Keratinocyte (primary cell): ENCODE data around the gene RNF8. TPM values are rescaled to one million over a fixed set of nuclear protein-coding genes. Genes with fewer than 3 reads are reported as not detected.
"Not testable (repeated sequence)": the region's sequence is repeated elsewhere in the genome, so short reads cannot be mapped to it uniquely, and the experiment has no call there.

Source experiments
- DNase-seq: peaks from one replicate; pipeline ENCODE4 v3.0.0-alpha.2; 2011; ENCODE audit warnings: low read depth, missing footprints, low spot score
- FAIRE-seq: peaks from 2 replicates; lab custom pipeline; 2011; peaks lifted over from hg19 to GRCh38; lab: Jason Lieb, UNC
- H2AFZ ChIP-seq: 2 replicates; pipeline ENCODE4 v1.6.0; 2012; ENCODE audit warnings: low read length, control low read depth, inconsistent platforms; ENCODE audit not compliant: control insufficient read depth
- H3K27ac ChIP-seq: 2 replicates; pipeline ENCODE4 v1.5.1; 2011; ENCODE audit warnings: low read length; ENCODE audit not compliant: control insufficient read depth, insufficient read depth
- H3K27me3 ChIP-seq: 3 replicates; pipeline ENCODE4 v1.6.0; 2011; ENCODE audit warnings: low read length; ENCODE audit not compliant: control insufficient read depth, insufficient read depth; ENCODE audit errors: extremely low read depth
- H3K36me3 ChIP-seq, 2 experiments: 2 replicates in 1 of 2; 3 replicates in 1 of 2; pipeline ENCODE4 v1.5.1; 2011; ENCODE audit warnings: low read length in 2 of 2, mild to moderate bottlenecking in 1 of 2; ENCODE audit not compliant: control insufficient read depth in 2 of 2, insufficient read depth in 2 of 2; ENCODE audit errors: extremely low read depth in 1 of 2
- H3K4me1 ChIP-seq: 3 replicates; pipeline ENCODE4 v1.5.1; 2011; ENCODE audit warnings: low read length; ENCODE audit not compliant: control insufficient read depth, insufficient read depth; ENCODE audit errors: extremely low read depth
- H3K4me2 ChIP-seq: 3 replicates; pipeline ENCODE4 v1.6.0; 2011; ENCODE audit warnings: low read depth, low read length; ENCODE audit not compliant: control insufficient read depth, insufficient read depth; ENCODE audit errors: extremely low read depth
- H3K4me3 ChIP-seq, 3 experiments: fragments of 200-600 bp in 1 of 3; sonication (generic) in 1 of 3; 2 replicates in 2 of 3; 3 replicates in 1 of 3; pipeline ENCODE4 v1.5.1; 2011 to 2016; ENCODE audit warnings: low read length in 3 of 3, mild to moderate bottlenecking in 3 of 3, control low read depth in 2 of 3, inconsistent platforms in 1 of 3, low read depth in 1 of 3, mixed read lengths in 1 of 3, mixed run types in 1 of 3, moderate library complexity in 1 of 3; ENCODE audit not compliant: control insufficient read depth in 2 of 3, insufficient read depth in 2 of 3; ENCODE audit errors: extremely low read depth in 1 of 3
- H3K79me2 ChIP-seq: 2 replicates; pipeline ENCODE4 v1.6.0; 2012; ENCODE audit warnings: low read length; ENCODE audit not compliant: control insufficient read depth, insufficient read depth
- H3K9ac ChIP-seq: 3 replicates; pipeline ENCODE4 v1.6.0; 2011; ENCODE audit warnings: low read length; ENCODE audit not compliant: control insufficient read depth, insufficient read depth; ENCODE audit errors: extremely low read depth
- H3K9me1 ChIP-seq: 3 replicates; pipeline ENCODE4 v1.6.0; 2011; ENCODE audit warnings: low read length; ENCODE audit not compliant: control insufficient read depth, insufficient read depth; ENCODE audit errors: extremely low read depth
- H3K9me3 ChIP-seq: 2 replicates; pipeline ENCODE4 v1.5.1; 2012; ENCODE audit warnings: low read depth, low read length; ENCODE audit not compliant: control insufficient read depth
- H4K20me1 ChIP-seq: 3 replicates; pipeline ENCODE4 v1.6.0; 2011; ENCODE audit warnings: low read length; ENCODE audit not compliant: control insufficient read depth, insufficient read depth; ENCODE audit errors: extremely low read depth
- CTCF ChIP-seq, 3 experiments: IDR thresholded peaks in 1 of 3; conservative IDR thresholded peaks in 1 of 3; optimal IDR thresholded peaks in 1 of 3; 2 replicates in 2 of 3; 3 replicates in 1 of 3; pipeline versions ENCODE3 to v1.5.1; 2011; ENCODE audit warnings: low read length in 3 of 3, mild to moderate bottlenecking in 3 of 3, moderate library complexity in 2 of 3, control low read depth in 1 of 3, inconsistent platforms in 1 of 3; ENCODE audit not compliant: insufficient read depth in 2 of 3; ENCODE audit errors: extremely low read depth in 1 of 3
- EZH2 ChIP-seq: IDR thresholded peaks from one replicate; pipeline ENCODE4 v1.6.1; 2012; ENCODE audit warnings: inconsistent platforms, mild to moderate bottlenecking, low read length, moderate library complexity
- dilution Hi-C: fragments of 300-500 bp; cut with MboI; formaldehyde crosslinking; loops from one replicate; pipeline ENCODE4 v1.7.0; 2020; ENCODE audit warnings: low sequenced_read_pairs; ENCODE audit not compliant: extremely low pct_ligation_motif_present
- polyA plus RNA-seq, 5 experiments: library from polyadenylated mRNA; depleted of rRNA in 3 of 5; stranded (reverse) in 3 of 5; stranded (forward) in 1 of 5; unstranded in 1 of 5; fragments of >200 nt; gene quantifications; 1 replicate in 1 of 5; 2 replicates in 3 of 5; 3 replicates in 1 of 5; pipeline versions ENCODE4 v1.2.1 to v1.2.3, GENCODE V29; 2011 to 2012; ENCODE audit warnings: missing spikeins in 2 of 5, low read depth in 1 of 5, low replicate concordance in 1 of 5

Gene RNF8
- polyA plus RNA-seq, 1 donor (not counting 4 experiments of a cell fraction or from before 2014, with no cell fraction given) = 34.5 TPM

- Histone ChIP-seq H3K4me1 (peaks cover 8% of the 10 kb centered on the region), H3K36me3 (peaks cover 10 to 12% of the 10 kb centered on the region in 2 experiments), H2AFZ (no peak overlapping the region), H3K4me2 (no peak overlapping the region), H3K9me1 (no peaks in the 10 kb centered on the region), H3K27me3 (no peaks in the 10 kb centered on the region), H4K20me1 (no peaks in the 10 kb centered on the region), H3K9me3 (no peaks in the 10 kb centered on the region), H3K27ac (no peak overlapping the region), H3K9ac (no peak overlapping the region), H3K4me3 (no peak overlapping the region), H3K79me2 (no peaks in the 10 kb centered on the region)
- dilution Hi-C loops = no loop called here
- FAIRE-seq (no peak), DNase-seq (no peak)
- no peak for TF ChIP-seq EZH2
- no peak for TF ChIP-seq CTCF (optimal IDR thresholded peaks at IDR 0.05 in 1 of 3, IDR thresholded peaks at IDR 0.05 in 1 of 3, conservative IDR thresholded peaks at IDR 0.05 in 1 of 3; ENCODE audit: extremely low read depth in 1 of 3, insufficient read depth in 2 of 3, low read length in 3 of 3)
These were observed 47.9 kb upstream of the RNF8 start for GRCh38 chr6:37305841-37306425.

GRCh38 chr6:37306624-37307222 is 47.1 kb upstream of the RNF8 start:
- H3K4me2 ChIP-seq = no peak overlapping the region
- dilution Hi-C loops = no loop called here
- H2AFZ ChIP-seq = no peak overlapping the region
- H3K79me2 ChIP-seq = no peaks in the 10 kb centered on the region
- H3K27ac ChIP-seq = no peak overlapping the region
- TF ChIP-seq EZH2 = no peak
- TF ChIP-seq CTCF (optimal IDR thresholded peaks at IDR 0.05 in 1 of 3, IDR thresholded peaks at IDR 0.05 in 1 of 3, conservative IDR thresholded peaks at IDR 0.05 in 1 of 3; ENCODE audit: extremely low read depth in 1 of 3, insufficient read depth in 2 of 3, low read length in 3 of 3) = no peak
- H4K20me1 ChIP-seq = no peaks in the 10 kb centered on the region
- H3K9me1 ChIP-seq = no peaks in the 10 kb centered on the region
- FAIRE-seq (no peak), DNase-seq (no peak)
- peaks cover 10 to 11% of the 10 kb centered on the region in 2 experiments for H3K36me3 ChIP-seq
- H3K27me3 ChIP-seq = no peaks in the 10 kb centered on the region
- H3K9me3 ChIP-seq = no peaks in the 10 kb centered on the region
- no peak overlapping the region for H3K4me3 ChIP-seq
- peaks cover 8% of the 10 kb centered on the region for H3K4me1 ChIP-seq
- no peak overlapping the region for H3K9ac ChIP-seq

- DNase-seq, H3K9me3 ChIP-seq, H3K4me2 ChIP-seq, H4K20me1 ChIP-seq, H3K4me3 ChIP-seq, dilution Hi-C loops, H3K79me2 ChIP-seq, H3K4me1 ChIP-seq, H3K9ac ChIP-seq, FAIRE-seq, H3K27me3 ChIP-seq, H2AFZ ChIP-seq, H3K27ac ChIP-seq, H3K9me1 ChIP-seq: not testable (repeated sequence)
- peaks cover 10 to 13% of the 10 kb centered on the region in 2 experiments for H3K36me3 ChIP-seq
These were observed 46.3 kb upstream of the RNF8 start for GRCh38 chr6:37307484-37307883.
